ENCODE results near the gene HLA-DRB1.
"Not testable (repeated sequence)": the region's sequence is repeated elsewhere in the genome, so short reads cannot be mapped to it uniquely, and the experiment has no call there.

Gene HLA-DRB1

DNA sequence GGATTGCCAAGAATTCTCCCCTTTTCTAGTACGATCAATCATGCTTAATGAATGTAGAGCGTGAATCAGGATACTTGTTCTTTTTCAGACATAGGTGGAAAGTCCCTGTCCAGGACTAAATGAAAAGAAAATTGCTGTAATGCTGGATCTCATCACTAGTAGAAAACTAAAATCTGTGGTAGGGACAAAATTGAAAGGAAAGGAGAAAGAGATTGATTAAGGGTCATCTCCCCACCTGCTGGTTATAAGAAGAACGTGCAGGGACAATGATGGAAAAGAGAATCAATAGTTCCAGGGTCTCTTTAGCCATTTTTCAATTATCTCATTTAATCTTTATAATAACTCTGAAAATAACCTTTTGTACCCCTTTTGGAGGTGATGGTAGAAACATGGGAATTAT, 18.7 kb upstream of the HLA-DRB1 start:
- no peak for DNase-seq

DNA sequence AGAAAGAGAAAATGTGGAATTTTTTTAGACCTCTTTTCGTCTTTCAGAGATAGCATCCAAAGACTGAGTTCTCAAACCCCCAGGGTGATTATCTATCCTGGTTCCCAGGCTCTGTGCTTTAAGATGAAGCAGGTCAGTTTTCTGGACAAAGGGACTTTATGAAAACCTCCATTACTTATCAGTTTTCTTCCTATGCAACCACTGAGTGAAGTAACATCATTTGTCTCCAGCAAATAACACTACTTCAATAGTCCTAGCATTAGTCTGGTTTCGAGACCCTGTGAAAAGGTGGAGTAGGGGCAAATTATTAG, 18.3 kb upstream of the HLA-DRB1 start:
- no peak for DNase-seq

DNA sequence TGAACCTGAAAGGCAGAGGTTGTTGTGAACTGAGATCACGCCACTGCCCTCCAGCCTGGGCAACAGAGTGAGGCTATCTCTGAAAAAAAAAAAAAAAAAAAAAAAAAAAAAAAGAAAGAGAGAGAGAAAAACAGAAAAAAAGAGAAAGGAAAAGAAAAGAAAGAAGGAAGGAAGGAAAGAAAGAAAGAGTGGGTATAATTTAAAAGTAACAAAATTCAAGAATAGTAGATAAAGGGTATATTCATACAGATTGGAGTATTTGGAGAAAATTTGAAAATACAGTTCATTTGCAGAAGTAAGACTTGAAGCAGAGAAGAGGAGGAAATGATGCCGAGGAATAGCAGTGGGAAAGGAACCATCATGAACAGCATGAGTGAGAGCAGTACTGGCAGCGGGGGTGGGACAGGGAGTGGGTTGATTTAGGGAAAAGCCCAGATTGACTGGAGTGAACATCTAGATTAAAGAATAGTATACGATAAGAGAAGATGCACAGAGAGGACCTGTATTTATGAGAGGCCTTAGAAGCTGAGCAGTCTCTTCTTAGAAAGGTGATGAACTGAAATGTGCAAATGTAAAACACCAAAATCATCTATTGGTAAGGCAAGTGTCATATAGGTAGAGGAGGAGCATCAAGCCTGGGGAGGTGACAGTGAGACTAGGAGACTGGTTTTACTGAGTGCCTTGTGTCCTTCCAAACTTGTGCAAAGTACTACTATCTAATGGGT, 17.8 kb upstream of the HLA-DRB1 start:
- no peak for DNase-seq

DNA sequence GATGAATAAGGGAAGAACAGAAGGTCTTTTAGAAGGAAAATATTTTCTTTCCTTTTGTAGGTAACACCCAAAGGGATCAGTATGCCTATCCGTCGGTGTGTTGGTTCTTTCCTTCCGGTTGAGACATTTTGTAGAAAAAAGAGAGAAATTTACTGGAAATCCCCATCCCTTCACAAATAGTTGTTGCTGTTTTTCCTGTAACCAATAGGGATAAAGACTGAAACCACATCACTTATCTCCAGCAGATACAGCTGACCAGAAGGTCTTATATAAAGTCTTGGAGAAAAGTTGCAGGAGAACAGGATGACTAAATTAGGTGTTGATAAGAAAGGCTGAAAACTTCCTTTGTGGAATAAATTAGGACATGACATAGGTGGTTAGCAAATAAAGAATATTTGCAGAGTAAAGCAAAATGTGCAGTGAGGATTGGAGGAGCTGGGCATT, 14.8 kb upstream of the HLA-DRB1 start:
- DNase-seq = no peak

DNA sequence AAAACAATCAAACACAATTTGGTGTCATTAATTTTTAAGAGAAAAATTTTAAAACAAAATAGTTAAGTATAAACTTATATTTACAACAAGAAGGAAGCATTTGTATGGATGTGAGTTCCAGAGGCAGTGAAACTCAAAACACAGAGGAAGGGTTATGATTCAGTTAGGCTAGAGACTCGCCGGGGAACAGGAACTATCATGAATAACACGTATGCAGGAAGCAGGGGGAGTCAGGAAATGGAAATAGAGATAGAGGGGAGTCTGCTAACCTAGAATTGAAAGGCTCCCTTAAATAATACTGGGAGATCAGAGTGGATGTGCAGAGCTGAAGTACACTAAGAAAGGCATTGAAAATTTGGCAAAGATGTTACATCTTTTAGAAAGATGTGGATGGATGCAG, 14.2 kb upstream of the HLA-DRB1 start:
- DNase-seq = no peak

DNA sequence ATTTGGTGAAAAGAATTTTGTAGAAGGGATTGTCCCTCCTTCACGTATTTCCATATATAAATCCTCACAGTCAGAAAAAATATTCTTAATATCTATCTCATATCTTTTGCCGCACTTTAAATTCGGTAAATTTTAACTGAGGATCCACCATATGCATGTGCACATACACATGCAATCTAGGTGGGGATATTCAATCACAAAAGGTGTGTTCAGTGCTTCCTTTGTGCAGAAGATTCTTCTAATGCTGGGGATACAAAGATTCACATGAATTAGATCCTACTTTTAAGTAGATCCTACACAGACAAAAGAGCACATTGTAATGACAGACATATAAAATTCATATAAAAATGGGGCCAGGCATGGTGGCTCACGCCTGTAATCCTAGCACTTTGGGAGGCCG, 13.6 kb upstream of the HLA-DRB1 start:
- DNase-seq = no peak

DNA sequence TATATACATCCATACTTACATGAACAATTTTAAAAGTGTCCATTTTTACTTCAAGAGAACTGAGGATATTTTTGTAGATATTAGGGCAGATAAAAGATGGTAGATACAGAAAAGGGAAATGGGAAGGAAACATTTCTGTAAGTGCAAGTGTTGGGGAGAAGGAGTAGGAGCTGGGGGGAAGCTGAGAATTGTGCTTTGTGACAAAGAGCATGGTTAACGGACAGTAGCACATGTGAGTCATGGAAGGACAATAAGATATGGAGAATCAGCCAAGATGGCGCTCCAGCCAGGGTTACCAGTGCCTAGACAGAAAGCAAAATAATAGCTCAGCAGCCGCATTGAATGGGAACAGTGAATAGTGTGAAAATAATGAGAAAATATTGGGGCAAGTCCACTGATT, 12.7 kb upstream of the HLA-DRB1 start:
- no peak for DNase-seq

DNA sequence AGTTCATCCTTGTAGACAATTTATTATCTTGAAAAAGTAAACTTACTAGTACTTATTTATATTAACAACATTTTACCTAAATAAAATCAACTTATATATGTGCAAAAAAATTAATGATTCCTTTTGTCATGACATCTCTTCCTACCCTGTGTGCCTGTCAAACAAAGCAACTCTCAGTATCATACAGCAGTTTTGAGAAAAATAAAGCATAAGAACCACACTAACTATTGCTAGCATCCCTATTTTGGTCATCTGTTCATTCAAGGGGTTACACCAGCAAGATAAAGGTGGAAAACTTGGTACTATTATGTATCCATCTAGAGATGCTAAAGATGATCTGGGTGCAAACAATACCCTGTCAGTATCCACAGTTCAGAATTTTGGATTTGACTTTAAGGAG, 7.4 kb upstream of the HLA-DRB1 start:
- no peak for DNase-seq

DNA sequence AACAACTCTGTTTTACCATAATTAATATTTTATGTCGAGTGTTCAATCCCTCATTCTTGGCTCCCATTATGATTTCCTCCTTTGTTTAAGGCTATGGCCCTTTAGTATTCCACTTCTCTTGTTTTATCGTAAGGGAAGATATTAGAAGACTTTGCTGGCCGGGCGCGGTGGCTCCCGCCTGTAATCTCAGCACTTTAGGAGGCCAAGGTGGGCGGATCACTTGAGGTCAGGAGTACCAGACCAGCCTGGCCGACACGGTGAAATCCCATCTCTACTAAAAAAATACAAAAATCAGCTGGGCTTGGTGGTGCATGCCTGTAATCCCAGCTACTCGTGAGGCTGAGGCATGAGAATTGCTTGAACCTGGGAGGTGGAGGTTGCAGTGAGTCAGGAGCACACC, 1.1 kb upstream of the HLA-DRB1 start:
- not testable (repeated sequence) for DNase-seq

DNA sequence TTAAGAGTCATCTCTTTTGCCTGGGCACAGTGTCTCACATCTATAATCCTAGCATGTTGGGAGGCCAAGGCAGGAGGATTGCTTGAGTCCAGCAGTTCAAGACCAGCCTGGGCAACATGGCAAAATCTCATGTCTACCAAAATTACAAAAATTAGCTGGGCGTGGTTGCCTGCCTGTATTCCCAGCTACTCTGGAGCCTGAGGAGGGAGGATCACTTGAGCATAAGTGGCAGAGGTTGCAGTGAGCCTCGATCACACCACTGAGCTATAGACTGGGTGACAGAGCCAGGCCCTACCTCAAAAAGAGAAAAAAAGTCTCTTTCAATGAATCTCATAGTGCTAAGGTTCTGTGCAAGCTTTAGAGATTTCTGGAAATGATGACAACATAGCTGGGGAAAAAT, 1.5 kb downstream of the HLA-DRB1 start:
- no peak for DNase-seq

DNA sequence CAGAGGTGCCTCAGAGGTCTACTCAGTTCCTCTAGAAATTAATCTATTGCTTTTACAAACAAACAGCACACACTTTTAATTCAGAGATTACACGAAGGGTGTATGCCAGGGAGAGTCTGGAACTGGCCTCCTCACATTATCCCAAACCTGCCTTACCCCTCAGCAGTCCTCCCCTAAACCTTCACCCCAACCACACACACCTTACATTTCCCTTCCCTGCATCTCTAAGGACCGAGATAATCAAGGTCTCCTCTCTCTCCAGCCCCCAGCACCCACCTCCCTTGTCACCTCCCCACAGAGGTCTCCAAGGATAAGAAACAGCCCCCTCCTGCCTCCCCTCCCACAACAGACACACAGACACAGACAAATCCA, 6.1 kb downstream of the HLA-DRB1 start:
- no peak for DNase-seq

DNA sequence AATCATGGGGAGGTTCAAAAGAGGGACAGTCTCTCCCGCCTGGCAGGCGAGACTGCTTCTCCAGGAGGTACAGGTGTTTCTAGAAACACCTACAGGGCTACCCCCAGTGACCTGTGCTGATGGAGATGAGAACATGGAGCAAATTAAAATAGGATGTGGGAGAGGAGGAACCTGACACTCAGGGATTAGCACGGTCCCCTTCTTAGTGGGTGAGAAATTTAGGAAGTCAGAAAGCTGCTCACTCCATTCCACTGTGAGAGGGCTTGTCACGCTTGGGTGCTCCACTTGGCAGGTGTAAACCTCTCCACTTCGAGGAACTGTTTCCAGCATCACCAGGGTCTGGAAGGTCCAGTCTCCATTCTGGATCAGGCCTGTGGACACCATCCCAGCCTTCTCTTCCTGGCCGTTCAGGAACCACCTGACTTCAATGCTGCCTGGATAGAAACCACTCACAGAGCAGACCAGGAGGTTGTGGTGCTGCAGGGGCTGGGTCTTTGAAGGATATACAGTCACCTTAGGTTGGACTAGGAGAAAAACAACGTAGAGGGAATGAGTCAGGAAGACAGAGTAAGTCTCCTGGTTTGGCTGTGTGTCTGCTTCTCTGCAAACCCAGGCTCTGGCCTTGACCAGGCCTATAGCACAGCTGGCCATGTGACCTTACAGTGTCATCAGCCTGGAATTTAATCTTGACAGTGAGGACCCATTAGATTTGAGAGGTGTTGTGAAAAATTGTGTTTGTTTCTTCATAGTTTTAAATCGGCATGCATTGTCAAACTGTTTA, 8.1 kb downstream of the HLA-DRB1 start:
- DNase-seq = no peak

DNA sequence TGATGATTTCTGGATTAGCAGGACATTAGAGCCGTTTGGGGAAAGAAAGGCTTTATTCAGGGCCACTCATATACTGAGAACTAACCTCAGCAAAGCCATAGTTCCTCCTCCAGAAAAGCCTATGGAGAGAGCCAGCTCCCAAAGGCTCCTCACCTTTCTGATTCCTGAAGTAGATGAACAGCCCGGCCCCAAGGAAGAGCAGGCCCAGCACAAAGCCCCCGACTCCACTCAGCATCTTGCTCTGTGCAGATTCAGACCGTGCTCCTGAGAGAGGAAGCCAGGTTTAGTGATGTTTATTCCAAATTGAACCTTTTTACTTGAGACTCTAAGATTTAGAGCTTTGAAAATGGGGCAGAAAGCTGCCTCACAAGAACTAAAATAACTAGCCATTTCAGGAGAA, 9.1 kb downstream of the HLA-DRB1 start:
- DNase-seq = no peak

DNA sequence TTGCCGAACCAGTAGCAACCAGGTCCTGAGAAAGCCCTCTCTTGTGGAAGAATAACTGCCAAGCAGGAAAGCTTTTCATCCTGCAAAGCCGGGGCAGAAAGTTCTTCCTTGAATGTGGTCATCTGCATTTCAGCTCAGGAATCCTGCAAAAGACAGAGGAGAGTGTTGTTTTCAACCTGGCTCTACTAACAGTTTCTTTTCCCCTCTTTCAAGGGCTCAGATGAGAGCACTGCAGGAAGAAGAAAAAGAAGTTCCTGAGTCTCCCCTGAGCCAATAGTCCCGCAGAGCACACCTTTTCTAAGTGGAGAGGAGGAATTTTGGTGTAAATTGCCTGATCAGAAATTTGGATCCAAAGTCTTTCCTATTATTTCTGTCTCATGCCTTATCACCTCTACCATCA, 10.7 kb downstream of the HLA-DRB1 start:
- no peak for DNase-seq

DNA sequence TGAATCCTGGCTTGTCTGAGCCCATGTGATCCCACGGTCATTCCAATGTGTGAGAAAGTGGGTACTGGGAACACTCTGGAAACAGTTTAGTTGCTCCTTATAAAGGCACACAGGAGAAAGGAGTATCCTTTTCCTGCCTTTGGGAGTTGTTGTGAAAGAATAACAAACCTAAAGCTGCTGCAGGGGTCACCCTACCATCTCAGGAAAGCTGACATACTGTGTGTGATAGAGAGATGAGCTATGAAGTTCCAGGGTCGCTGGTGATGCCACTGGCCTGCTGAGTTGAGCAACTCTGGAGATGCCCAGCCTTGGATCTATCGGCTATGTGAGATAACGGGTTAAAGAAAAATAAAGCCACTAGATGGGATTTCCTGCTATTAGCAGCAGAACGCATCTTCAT, 12.2 kb downstream of the HLA-DRB1 start:
- DNase-seq = not testable (repeated sequence)

DNA sequence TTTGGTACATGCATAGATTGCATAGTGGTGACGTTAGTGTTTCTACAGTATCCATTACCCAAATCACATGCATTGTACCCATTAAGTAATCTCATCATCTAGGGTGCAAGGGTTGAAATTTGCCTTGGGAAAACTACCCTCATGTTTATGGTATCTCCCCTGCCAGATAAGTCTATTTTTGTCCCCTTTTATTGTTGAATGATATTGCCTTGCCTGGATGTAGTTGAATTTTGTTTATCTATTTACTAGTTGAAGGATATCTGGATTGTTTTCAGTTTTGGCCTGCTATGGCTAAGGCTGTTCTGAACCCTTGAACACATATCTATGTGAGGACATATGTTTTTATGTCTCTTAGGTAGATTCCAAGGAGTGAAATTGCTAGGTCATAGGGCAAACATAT, 13.4 kb downstream of the HLA-DRB1 start:
- no peak for DNase-seq

DNA sequence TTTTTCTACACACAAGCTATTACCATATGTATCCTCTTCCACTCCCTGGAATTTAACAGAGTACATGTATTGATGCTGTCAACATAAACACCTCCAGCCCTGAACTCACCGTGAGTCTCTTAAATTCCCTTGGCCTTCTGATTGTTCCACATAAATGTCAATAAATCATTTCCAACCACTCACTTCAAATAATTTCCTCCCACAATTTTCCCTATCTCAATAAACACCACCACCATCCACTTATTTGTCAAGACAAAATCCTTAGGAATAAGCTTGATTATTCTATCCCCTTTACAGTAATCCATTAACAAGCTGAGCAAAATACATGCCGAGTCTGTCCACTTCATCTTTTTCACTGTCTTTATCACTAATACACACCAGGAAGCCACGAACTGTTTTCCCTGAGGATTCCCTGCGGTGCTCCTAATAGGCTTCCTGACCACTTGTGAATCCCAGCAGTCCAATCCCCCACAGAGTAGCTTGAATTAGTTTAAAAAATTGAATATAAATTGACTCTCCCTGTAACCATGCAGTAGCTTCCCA, 19.2 kb downstream of the HLA-DRB1 start:
- no peak for DNase-seq

DNA sequence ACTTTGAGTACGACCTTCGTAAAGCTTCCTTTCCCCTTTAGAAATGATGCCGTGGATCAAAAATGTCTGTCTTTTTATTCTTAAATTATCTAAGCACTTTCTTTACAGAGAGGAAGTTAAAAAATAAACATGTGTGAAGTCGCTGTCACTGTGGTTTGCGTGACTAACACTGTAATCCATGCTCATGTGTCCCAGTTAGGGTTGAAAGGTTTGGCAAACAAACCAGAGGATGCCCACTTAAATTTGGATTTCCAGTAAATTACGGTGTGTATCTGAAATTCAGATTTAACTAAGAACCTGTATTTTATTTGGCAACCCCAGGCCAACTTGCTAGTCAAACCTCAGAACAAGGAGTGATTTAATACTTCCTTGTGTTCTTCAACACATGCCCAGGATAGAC, 21.1 kb downstream of the HLA-DRB1 start:
- DNase-seq = no peak

DNA sequence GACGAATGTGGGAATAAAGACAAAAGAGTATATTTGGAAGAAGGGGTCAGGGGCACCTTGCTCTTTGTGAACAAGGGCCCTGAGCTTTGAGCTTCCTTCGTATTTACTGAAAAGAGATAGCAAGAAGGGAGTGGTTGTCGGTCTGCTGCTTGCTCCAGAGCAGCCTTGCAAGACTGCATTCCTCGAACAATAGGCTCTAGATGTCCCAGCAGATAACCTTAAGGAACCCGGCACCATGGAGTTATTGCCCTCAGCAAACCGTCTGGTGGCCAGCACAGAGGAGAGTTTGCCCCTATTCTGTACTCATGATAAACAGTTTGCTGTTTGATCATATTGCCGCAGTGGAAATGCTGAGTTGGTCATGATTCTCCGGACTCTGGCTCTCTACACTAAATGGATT, 22.7 kb downstream of the HLA-DRB1 start:
- no peak for DNase-seq

DNA sequence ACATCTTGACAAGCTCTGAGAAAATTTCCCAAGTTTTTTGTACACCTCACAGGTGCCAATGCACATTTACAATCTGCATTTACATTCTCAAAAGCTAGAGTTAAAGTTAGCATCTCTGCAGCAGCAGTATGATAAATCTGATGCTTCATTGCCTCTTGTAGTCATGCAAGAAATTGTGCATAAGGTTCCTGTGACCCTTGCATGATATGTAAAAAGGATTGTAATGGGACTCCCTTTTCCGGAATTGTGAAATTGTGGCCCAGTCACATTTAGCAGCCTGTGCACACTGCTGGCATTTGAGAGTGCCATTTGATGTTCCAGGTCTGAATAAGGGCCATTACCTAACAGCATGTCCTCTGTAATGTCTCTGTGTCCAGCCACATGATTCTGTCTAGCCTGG, 24.1 kb downstream of the HLA-DRB1 start:
- no peak for DNase-seq

DNA sequence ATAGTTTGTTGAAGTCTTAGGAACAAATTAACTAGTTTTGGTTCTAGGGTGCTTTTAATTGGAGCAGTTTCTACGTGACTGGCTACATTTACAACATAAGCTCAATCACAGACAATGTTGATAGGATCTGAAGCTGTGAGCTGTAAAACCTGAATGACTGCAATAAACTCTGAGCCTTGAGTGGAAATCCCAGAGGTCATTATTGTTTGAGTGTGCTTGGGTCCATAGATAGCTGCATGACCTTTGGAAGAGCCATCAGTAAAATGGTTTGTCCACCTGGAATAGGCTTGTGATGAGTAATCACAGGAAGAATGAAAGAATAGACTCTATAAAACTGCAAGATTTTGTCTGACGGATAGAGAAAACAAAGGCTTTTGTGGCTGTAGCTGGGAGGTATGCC, 26.7 kb downstream of the HLA-DRB1 start:
- no peak for DNase-seq

DNA sequence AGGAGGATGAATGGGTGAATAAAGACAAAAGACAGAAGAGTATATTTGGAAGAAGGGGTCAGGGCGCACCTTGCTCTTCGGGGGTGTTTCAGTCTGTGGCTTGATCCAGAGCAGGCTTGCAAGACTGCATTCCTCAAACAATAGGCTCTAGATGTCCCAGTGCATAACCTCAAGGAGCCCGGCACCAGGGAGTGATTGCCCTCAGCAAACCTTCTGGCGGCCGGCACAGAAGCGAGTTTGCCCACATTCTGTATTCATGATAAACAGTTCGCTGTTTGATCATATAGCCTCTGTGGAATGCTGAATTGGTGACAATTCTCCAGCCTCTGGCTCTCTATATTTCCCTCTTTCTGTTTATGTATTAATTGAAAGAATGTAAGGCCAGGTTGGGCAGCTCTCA, 29.9 kb downstream of the HLA-DRB1 start:
- no peak for DNase-seq

DNA sequence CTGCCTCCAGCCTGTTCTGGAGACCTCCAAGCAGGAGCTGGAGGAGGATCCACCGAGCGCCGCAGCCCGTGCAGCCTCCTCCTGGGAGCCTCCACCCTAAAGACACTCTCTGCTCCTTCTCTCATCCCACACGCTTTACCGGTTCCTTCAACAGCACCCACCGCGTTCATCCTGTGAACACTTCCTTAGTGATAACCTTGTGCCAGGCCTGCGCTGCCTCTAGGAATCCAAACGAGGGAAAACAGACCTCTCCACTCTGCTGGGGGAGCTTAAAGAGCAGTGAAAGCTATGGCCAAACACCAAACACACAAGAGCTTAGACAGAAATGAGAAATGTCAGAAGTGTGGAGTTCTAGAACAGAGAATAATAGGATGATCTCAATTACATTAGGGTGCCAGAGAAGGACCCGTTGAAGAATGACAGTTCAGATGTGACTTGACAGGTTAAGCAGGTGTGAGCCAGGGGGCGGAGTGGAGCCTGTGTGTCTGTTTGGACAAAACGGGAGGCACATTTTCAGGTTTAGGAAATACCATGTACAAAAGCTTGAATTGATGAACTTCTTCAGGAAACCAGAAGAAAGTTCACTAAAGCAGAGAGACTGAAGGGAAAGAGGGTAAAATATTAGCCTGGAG, 31.1 kb downstream of the HLA-DRB1 start:
- DNase-seq = no peak
